ENCODE measurements around the gene C7orf57. TPM values are rescaled to one million over a fixed set of nuclear protein-coding genes. Genes with fewer than 3 reads are reported as not detected.
A peak's percentile ranks its signal among the peaks of the same experiment; 100 is the strongest.

C7orf57 gene
- total and polyA plus RNA-seq, 2 experiments from 2014 or later: 0.42 to 2.1 TPM

- Histone ChIP-seq H3K27me3 (ENCODE audit: insufficient read depth) (no peaks in the 10 kb centered on the region), H3K79me2 (replicated peaks; ENCODE audit: insufficient read depth) (no peaks in the 10 kb centered on the region), H3F3A (replicated peaks; ENCODE audit: low read depth) (peaks cover 5% of the 10 kb centered on the region), H3K4me1 (ENCODE audit: insufficient read depth) (peaks cover 21% of the 10 kb centered on the region), H3K4me3 (no peak overlapping the region), H4K20me1 (replicated peaks; ENCODE audit: insufficient read depth) (no peaks in the 10 kb centered on the region), H3K4me2 (no peak overlapping the region), H3K36me3 (ENCODE audit: insufficient read depth) (no peaks in the 10 kb centered on the region), H3K27ac (ENCODE audit: low read depth) (peak overlapping the region; percentile 16; the same call in 1 of the 2 replicates), H2AFZ (no peak overlapping the region), H3K9me2 (ENCODE audit: insufficient read depth) (no peaks in the 10 kb centered on the region; the same call in 1 of the 2 replicates)
- no peaks in the 10 kb centered on the region; the same call in 2 of the 3 replicates for H3K36me3 Mint-ChIP-seq (ENCODE audit: low read depth)
- DNase-seq (ENCODE audit: low spot score) (no peak), ATAC-seq (no peak)
- no peaks in the 10 kb centered on the region; the same call in 2 of the 3 replicates for H3K9me3 Mint-ChIP-seq
- 0 out of 2 replicates have a peak overlapping the region, but pooled peaks have one; percentile 61 for H3K27ac Mint-ChIP-seq
- peaks cover 7% of the 10 kb centered on the region for H3K27me3 Mint-ChIP-seq (ENCODE audit: insufficient read depth, low read depth, poor library complexity)
- H3K4me3 Mint-ChIP-seq: no peak overlapping the region
- TF ChIP-seq POLR2AphosphoS5 (IDR thresholded peaks at IDR 0.05; ENCODE audit: low read depth): no peak
- no peak for TF ChIP-seq JUNB (IDR thresholded peaks at IDR 0.05; ENCODE audit: unreplicated experiment)
- TF ChIP-seq EZH2 (IDR thresholded peaks at IDR 0.05; ENCODE audit: low read depth, unreplicated experiment): no peak
- no peak for TF ChIP-seq REST (IDR thresholded peaks at IDR 0.05; ENCODE audit: unreplicated experiment)
- no peak for TF ChIP-seq CTCF (conservative IDR thresholded peaks at IDR 0.05; ENCODE audit: low read depth in 2 of 2)
- no peak for TF ChIP-seq NANOG (IDR thresholded peaks at IDR 0.05; ENCODE audit: borderline replicate concordance)
- no peak for TF ChIP-seq EZH2phosphoT487 (IDR thresholded peaks at IDR 0.05; ENCODE audit: unreplicated experiment)
- TF ChIP-seq ETS1 (IDR thresholded peaks at IDR 0.05): no peak
- TF ChIP-seq CREB1 (CRISPR knock-in tag; IDR thresholded peaks at IDR 0.05; ENCODE audit: low read depth): no peak
- no peak for TF ChIP-seq ZNF331 (CRISPR knock-in tag; IDR thresholded peaks at IDR 0.05; ENCODE audit: low read depth)
- no peak for TF ChIP-seq ZNF462 (CRISPR knock-in tag; IDR thresholded peaks at IDR 0.05)
- no peak for TF ChIP-seq STAT1 (IDR thresholded peaks at IDR 0.05; ENCODE audit: unreplicated experiment)
- TF ChIP-seq ZNF114 (CRISPR knock-in tag; IDR thresholded peaks at IDR 0.05): no peak
- H3K4me1 Mint-ChIP-seq: peaks cover 35% of the 10 kb centered on the region
Measured at GRCh38 chr7:48083114-48083830, 47.9 kb downstream of the C7orf57 start.
